GM18505 (cell line): ENCODE measurements around the gene PRKCA.
"Not testable (repeated sequence)": the region's sequence is repeated elsewhere in the genome, so short reads cannot be mapped to it uniquely, and the experiment has no call there.

Source experiments
- ATAC-seq: cut with Tn5 transposase; IDR thresholded peaks from one replicate; pipeline ENCODE4 v1.9.1; 2021; ENCODE audit not compliant: unreplicated experiment
- POLR2A ChIP-seq: IDR thresholded peaks from 4 replicates; pipeline ENCODE4 v1.6.1; 2011; ENCODE audit warnings: borderline replicate concordance; ENCODE audit not compliant: insufficient read depth, insufficient read length; ENCODE audit errors: extremely low read depth

The PRKCA gene

DNA sequence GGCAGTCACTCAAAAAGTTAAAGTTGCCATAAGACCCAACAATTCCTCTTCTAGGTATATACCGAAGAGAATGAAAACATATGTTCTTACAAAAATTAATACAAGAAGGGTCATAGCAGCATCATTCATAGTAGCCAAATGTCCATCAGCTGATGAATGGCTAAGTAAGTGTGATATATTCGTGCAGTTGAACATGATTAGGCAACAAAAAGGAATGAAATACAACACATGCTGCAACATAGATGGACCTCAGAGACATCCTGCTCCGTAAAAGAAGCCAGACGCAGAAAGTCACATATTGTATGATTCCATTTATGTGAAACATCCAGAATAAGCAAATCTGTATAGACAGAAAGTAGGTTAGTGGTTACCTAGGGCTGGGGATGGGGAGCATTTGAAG is 303.1 kb downstream of the PRKCA start:
- no peak for ATAC-seq
- TF ChIP-seq POLR2A: no peak

GRCh38 chr17:66610361-66611133 is 308.1 kb downstream of the PRKCA start:
- TF ChIP-seq POLR2A: no peak
- ATAC-seq: no peak

DNA sequence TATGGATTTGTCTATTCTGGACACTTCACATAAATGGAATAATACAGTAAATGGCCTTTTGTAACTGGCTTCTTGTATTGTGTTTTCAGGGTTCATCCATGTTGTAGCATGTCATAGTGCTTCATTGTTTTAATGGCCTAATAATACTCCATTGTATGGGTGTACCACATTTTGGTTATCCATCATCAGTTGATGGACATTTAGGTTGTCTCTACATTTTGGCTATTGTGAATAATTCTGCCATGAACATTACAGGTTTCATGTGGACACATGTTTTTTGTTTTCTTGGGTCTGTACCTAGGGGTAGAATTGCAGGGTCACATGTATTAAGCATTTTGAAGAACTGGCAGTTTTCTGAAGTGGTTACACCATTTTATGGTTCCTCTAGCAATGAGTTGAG is 309.0 kb downstream of the PRKCA start:
- ATAC-seq: no peak
- no peak for TF ChIP-seq POLR2A

GRCh38 chr17:66612993-66613392 is 310.6 kb downstream of the PRKCA start:
- no peak for ATAC-seq

GRCh38 chr17:66614469-66614868 is 312.1 kb downstream of the PRKCA start:
- TF ChIP-seq POLR2A: no peak
- ATAC-seq: no peak

More at GRCh38 chr17:66612993-66613392, 310.6 kb downstream of the PRKCA start:
- TF ChIP-seq POLR2A: no peak

DNA sequence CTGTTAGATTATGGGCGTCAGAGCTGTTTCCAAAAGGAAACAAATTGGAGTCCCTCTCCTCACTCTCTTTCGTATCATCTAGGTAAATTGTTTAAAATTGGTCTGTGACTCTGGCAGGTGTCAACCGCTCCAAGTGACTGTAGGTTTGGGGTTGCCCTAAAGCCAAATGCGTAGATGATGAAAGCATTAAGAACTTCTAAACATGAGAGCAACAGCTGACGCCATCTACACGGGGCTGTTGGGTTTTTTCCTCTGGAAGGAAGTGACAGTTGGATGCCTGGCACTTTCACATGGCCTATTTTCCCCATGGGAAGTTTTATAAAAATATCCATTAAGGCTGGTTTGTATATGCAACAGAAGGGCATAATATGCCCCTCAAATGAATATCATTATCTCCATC is 316.8 kb downstream of the PRKCA start:
- ATAC-seq: no peak
- no peak for TF ChIP-seq POLR2A

- TF ChIP-seq POLR2A: no peak
- ATAC-seq: no peak
Measured at GRCh38 chr17:66620528-66620927, 318.1 kb downstream of the PRKCA start.

GRCh38 chr17:66624630-66625029 is 322.2 kb downstream of the PRKCA start:
- ATAC-seq: not testable (repeated sequence)

DNA sequence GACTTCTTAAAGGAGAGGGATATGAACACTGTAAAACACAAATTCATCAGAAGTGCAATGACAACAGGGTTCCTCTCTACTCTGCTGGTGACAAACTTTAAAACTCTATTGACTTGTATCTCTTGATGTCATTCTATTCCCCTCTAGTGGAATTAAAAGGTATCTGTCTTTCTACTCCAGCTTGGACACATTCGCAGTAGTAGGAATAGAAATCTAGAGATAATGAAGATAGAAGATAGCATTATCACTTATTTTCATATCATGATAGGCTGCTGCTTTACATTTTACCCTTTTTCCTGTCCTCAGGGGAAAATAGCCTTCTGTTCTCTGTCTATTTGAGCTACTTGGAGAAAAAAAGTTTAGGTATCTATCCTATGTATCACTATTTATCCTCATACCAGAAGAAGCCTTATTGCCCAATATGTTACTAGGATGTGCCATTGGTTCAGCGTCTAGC is 322.9 kb downstream of the PRKCA start:
- no peak for ATAC-seq
- TF ChIP-seq POLR2A: no peak

DNA sequence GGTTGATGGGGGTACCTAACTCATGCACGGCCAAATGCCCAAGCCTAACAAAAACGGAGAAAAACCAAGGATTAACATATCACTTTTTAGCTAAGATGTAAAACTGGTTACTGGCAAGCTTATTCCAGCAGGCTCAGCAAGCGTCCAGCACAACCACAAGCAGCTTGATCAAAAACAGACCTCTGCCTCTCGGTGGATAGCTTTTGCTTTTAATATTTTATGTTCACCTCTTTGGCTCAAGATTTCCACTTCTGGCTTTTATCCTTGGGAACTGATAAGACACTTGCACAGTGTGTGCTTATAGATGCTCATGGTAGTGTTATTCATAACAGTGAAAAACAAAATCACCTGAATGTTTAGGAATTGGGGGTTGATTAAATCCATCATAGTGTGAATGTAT is 325.6 kb downstream of the PRKCA start:
- TF ChIP-seq POLR2A: no peak
- ATAC-seq: no peak

GRCh38 chr17:66629762-66630161 is 327.3 kb downstream of the PRKCA start:
- ATAC-seq: no peak
- TF ChIP-seq POLR2A: no peak

- TF ChIP-seq POLR2A: no peak
- no peak for ATAC-seq
Measured at GRCh38 chr17:66630379-66630778, 328.0 kb downstream of the PRKCA start.

GRCh38 chr17:66630828-66631472 is 328.5 kb downstream of the PRKCA start:
- TF ChIP-seq POLR2A: no peak
- ATAC-seq: no peak

- no peak for ATAC-seq
- TF ChIP-seq POLR2A: no peak
Measured at GRCh38 chr17:66632731-66633130, 330.3 kb downstream of the PRKCA start.
